GM18502 (cell line): ENCODE results near the gene AP1G2.

ENCODE experiments used
- ATAC-seq: cut with Tn5 transposase; IDR thresholded peaks from one replicate; pipeline ENCODE4 v1.9.1; 2021; ENCODE audit warnings: mild to moderate bottlenecking; ENCODE audit not compliant: unreplicated experiment, poor library complexity

AP1G2 gene

DNA sequence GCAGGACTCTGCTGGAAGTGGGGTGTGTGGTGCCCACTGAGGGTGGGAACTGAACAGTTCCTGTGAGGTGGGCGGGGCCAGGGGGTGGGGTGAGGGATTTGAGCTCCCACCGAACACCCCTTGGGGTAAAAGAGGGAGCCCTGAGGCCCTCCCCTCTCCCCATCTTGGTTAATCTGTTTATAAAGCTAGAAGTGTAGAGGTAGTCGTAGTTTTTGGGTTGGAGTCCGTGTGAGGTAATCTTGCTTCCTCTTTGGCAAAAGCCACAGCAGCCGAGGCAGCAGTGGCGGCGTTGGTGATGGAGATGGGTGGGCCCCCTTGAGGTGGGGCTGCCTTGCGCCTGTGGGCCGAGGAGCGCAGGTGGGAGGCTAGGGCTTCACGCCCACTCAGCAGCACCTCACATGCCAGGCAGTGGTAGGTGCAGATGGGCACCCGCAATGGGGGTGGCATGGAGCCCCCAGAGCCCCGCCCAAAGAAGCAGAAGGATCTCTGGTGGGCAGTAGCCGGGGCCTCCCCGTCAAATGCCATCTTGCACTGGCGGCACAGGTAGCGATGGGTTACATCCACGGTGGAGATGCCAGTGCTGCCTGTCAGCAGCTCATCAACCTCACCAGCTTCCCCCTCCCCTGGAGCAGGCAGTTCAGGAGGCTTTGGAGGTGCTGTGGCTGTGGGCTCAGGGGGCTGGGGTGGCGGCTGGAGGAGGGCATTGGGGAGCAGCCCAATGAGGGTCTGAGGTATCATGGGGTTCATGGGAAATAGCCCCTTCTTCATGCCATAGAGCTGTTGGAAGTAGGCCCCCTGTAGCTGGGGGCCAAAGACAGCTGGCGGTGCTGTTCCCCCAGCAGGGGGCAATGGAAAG is 45.6 kb downstream of the AP1G2 start:
- ATAC-seq = no peak

DNA sequence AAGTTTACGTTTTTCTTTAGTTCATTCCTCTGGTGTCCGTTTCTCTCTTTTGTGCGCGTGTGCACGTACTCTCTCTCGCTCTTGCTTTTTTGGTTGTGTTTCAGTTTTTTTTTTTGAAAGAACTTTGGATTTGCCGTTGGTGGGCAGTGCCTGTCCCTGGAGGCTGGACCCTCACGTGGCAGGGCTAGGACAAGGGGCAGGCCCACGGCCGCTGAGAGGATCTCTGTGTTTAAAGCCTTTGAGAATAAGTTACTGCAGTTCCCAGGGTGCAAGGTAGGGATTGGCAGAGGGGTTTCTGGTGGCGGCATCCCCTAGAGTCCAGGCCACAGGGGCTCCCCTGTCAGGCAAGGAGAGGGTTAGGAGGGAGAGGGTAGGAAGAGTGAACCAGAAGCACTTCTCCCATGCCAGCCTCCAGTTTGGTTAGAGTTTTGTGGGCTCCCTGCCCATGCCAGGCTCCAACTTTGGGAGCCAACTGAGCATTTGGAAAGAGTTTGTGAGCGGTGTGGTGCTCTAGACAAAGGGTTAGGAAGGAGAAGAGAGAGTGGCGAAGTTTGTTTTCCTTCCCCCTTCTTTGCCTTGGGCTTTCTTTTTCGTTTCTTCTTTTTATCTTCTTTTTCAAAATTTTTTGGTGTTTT is 46.6 kb downstream of the AP1G2 start:
- no peak for ATAC-seq

DNA sequence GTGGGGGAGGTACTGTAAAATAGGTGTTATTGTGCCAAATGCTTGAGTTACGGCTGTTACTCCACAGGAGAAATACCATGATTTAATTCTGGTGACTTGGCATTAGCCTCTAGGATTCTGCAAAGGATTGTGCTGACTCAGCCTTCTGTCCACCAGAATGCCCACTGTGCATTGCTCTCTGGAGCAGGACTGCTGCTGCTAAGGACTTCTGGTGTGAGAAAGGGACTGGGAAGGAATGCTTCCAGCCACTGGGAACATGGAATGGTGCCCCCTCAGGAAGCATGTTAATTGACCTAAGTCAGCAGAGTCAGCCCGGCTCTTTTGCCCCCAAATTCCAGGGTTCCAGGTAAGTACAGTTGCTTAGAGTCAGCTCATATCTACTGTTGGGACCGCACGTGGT is 48.9 kb downstream of the AP1G2 start:
- no peak for ATAC-seq

DNA sequence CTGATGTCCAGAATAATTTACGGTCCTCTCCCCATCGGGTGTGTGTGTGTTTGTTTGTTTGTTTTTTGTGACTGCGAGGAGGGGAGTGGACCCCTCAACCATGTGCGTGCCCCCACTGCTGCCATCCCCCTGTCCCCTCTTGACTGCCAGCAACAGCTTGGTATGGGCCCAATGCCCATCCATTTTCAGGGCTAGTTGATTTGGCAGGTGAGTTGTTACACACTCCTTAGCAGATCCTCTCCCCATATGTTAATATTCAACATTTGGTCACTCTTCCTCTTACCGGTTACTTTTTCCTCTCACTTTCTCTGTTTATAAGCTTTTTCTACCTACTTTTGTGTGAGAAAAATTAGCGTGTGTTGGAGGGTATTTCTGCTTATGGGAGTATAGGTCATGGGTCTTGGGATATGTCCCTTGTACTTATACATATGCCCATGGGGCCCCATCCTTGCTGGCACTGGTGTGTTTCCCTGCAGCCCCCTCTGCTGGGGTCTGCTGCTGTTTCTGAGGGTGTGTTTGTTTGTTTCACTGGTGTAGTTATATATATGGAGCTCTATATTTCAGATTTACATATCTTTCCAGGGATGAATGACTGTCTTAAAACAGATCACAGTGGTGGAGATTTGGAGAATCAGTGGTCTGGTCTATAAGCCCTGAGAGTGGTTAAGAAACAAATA is 49.8 kb downstream of the AP1G2 start:
- ATAC-seq = no peak

DNA sequence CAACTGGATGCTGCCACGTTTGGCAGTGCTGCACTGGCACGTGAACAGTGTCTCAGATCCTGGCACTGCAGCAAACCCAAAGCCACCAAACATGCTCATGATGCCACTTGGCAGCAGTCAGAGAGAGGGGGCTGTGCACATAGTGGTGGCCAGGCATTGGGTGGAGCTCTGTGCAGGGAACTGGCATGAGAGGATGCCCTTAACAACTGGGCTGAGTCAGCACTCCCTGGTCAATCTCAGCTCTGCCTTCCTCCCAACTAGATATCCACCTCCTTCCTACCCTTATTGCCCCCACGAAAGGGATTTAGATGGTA is 53.0 kb downstream of the AP1G2 start:
- ATAC-seq = no peak

DNA sequence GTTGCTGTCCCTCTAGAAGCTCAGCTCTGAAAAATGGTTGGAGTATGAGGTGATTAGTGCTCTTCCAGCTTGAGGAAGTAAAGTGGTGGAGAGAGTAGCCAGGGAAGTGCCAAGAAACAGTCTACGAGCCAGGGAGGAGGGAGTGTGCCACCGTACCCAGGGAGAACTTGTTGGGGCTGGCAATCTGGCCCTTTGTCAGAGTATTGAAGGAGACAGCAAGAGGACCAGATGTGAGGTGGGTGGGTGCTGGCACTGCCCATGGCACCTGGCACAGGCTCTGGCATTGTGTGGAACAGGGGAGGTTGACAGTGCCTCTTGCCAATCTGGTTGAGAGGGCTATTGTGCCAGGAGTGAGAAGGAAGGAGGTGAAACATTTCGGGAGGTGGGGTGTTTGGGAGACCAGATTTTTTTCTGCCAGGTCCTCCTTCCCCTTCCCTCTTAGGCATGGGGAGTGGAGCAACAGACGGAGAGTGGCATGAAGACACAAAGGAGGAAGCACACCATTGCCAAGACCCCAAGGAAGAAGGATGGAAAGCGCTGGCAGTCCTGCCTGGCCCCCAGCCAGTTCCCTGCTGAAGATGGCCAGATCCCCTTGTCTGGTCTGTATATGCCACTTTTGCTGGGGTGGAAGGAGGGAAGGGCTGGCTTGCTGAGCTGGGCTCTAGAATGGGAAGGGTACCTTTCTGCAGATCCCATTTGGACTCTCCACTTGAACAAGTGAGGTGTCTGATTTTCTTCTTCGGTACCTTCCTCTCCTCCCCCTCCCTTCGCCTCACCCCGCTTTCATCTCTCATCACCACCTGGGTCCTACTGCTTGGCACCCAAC is 53.6 kb downstream of the AP1G2 start:
- no peak for ATAC-seq

DNA sequence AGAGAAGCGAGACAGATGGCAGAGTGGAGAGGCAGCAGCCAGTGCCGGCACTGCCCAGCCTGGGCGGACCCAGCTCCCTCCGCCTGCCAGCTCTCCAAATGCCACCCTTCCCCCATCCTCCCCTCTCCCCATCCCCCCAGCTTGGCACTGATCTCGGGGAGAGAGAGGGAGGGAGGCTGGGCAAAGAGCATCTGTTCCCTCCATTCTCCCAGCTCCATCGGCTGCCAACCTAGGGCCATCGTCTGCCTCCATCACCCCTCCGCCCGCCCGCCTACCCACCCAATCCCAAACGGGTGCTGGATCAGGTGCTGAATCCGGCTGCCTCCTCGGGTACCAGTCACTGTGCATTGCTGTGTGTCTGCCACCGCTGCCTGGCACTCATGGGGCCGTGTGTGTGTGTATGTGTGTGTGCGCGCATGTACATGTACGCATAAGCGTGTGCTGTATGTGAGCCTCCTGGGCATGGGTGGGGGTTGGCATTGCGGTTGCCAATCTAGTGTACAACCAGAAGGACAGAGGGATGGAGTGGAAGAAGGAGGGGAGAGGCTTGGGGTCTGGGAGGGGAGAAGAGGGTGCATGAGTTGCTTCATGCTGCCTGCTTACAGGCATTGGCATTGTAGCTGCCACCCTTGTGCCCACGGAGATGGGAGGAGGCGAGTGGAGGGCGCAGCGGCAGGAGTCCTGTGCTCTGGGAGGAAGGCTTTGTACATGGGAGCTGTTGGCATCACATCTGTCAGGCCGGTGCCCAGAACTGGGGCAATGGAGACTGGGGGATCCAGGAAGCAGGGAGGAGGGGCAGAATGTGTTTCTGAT is 54.4 kb downstream of the AP1G2 start:
- no peak for ATAC-seq

DNA sequence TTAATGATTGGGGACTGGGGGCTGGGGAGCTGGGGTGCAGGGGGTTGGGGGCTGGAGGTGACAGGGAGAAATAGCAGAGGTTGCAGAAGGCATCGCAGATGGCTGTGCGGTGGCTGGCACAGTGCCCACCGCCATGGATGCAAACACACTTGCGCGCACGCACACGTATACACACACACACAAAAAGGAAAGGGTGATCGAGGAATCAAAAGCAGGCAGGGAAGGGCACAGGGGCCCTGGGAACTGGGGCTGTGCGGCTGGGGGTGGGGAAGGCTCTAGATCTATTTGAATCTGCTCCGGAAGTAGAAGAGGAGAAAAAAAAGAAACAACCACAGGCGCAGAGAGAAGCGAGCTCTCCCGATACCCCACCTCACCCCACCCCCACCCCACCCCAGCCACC is 55.4 kb downstream of the AP1G2 start:
- ATAC-seq = no peak
